Sigmoid colon (tissue), 3 donors: ENCODE measurements around the gene ADAMTSL1.

Experiments
- POLR2A ChIP-seq, 2 donors: fragments of 450-650 bp; IDR thresholded peaks; one replicate each; pipeline ENCODE4 v1.6.1; 2016; ENCODE audit warnings: antibody characterized with exemption in 2 of 2, mild to moderate bottlenecking in 2 of 2, moderate library complexity in 2 of 2
- TF ChIP-seq, protein P1 (sequence below), 4 experiments: fragments of 450-650 bp in 3 of 4; fragments of 200-600 bp in 1 of 4; IDR thresholded peaks; one replicate each; pipeline ENCODE4 v1.5.1; 2016 to 2019; ENCODE audit warnings: antibody characterized with exemption in 4 of 4, mild to moderate bottlenecking in 3 of 4, moderate library complexity in 2 of 4

DNA sequence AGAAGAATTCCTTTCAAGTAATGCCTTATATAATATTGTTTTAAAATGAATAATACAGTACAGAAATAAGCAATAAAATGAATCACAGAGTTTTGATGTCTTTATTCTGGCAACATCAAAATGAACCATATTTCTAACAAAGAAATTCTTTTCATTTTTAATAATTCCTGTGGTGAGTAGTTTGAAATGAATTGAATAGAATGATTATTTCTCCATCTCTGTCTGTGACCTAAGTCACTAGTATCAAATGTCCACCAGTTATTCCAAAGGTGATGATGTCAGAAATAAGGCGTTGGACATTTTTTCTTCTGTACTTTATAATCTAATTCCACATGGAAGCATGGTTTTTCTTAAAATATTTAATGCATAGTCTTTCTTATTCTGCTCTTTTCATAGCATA is 106.2 kb downstream of the ADAMTSL1 start:
- TF ChIP-seq, protein P1, sequence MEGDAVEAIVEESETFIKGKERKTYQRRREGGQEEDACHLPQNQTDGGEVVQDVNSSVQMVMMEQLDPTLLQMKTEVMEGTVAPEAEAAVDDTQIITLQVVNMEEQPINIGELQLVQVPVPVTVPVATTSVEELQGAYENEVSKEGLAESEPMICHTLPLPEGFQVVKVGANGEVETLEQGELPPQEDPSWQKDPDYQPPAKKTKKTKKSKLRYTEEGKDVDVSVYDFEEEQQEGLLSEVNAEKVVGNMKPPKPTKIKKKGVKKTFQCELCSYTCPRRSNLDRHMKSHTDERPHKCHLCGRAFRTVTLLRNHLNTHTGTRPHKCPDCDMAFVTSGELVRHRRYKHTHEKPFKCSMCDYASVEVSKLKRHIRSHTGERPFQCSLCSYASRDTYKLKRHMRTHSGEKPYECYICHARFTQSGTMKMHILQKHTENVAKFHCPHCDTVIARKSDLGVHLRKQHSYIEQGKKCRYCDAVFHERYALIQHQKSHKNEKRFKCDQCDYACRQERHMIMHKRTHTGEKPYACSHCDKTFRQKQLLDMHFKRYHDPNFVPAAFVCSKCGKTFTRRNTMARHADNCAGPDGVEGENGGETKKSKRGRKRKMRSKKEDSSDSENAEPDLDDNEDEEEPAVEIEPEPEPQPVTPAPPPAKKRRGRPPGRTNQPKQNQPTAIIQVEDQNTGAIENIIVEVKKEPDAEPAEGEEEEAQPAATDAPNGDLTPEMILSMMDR (IDR thresholded peaks at IDR 0.05): no peak
- TF ChIP-seq POLR2A (IDR thresholded peaks at IDR 0.05): no peak
